Measurements from ENCODE around the gene OSBPL10.

The OSBPL10 gene

DNA sequence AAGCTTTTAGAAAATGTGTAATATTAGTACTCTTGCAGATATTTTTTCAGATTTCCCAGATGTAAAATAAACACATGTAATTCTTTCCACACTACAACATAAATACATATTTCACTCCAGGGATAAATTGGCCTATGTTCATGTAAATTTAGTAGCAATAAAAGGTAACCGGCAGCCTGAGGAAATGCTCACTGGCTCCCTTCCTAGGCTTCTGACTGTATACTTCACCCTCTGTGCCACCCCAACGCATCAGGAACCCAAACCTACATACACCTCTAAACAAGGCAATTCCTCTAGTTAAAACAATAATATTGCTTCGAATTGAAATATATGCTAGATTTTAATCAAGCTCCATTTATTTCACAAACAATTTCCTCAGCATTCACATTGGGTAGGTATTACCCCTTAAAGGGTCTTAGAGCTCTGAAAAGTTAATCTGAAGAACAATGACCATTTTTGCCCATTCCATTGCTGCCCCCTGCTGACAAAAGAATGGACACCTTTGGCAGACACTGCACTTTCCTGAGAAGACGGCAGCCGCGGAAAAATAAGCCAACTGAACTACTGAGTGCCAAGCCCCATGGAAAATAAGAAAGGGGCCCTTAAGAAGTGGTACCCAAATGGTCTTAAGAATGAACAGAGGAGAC, 212.5 kb downstream of the OSBPL10 start:
- peak in 38 of 42 donors; percentile 9 to 83 (median 54) for DNase-seq
- intact Hi-C loops (cut with DNase I): loop anchor here (10.0 kb wide), 1 partner anchor 214 kb away; no protein-coding TSS in a partner anchor

DNA sequence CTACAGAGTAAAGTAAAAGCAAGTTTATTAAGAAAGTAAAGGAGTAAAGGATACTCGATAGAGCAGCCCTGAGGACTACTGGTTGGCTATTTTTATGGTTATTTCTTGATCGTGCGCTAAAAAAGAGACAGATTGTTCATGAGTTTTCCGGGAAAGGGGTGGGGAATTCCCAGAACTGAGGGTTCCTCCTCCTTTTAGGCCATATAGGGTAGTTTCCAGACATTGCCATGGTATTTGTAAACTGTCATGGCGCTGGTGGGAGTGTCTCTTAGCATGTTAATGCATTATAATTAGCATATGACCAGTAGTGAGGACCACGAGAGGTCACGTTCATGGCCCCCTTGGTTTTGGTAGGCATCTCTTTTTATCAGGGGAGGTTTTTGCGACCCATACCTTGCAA, 213.1 kb downstream of the OSBPL10 start:
- intact Hi-C loops (cut with DNase I): loop anchor here (10.0 kb wide), 1 partner anchor 213 kb away; no protein-coding TSS in a partner anchor

DNA sequence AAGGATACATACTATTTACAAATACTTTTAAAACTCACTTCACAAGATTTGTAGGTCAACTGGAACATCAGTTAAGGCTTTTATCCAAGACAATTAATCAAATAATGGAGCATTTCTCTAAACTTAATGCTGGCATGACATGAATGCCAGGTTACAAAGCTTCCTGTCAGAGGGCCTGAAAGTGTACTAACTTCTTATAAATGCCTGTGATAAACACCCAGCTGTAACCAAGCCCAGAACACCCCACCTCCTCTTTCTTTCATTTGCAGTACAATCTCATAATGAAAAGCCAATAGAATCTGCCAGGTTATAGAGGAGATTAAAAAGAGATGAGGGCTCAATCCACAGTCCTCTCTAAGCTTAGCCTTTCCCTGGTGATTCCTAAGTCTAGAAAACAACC, 214.4 kb downstream of the OSBPL10 start:
- no peak for DNase-seq
- intact Hi-C loops (cut with DNase I): loop anchor here (10.0 kb wide), 1 partner anchor 212 kb away; no protein-coding TSS in a partner anchor

More for the DNA sequence above, 213.1 kb downstream of the OSBPL10 start:
- DNase-seq: no peak

DNA sequence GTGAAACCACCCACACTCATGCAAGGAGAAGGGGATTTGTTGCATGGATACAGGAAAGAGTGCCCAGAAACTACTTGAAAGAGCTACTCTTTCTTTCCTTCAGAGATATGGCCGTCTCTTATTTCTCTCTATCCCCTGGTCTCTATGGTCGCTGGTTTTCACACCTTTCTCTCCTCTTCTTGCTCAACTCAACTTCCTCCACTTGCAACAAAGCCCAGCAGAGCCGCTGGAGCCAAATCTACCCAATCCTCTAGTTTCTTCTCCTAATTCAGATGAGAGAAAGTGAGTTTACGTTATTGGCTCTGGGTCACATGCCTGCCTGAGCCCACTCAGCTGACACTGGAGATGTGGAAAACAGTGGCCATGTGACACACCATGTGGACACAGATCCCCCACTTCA, 215.2 kb downstream of the OSBPL10 start:
- intact Hi-C loops (cut with DNase I): loop anchor here (10.0 kb wide), 1 partner anchor 211 kb away; no protein-coding TSS in a partner anchor
- no peak for DNase-seq

DNA sequence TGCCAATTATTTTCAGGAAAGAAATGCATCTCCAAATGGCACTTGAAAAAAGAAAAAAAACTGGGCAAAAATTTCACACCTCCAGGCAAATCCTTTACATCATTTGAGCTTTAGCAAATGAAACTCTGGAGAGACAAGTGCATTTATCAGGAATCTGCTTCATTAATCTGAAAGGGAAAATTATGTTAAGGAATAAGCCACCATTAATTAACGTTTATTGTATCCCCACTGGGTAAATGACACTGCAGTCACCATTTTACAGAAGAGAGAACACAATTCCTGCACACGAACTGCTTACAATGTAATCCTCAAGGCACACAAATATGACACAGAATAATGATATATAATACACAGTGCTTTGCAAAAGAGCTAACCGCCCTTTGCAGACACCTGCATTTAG, 217.3 kb downstream of the OSBPL10 start:
- no peak for DNase-seq
- intact Hi-C loops (cut with DNase I): loop anchor here (10.0 kb wide), 1 partner anchor 209 kb away; no protein-coding TSS in a partner anchor

DNA sequence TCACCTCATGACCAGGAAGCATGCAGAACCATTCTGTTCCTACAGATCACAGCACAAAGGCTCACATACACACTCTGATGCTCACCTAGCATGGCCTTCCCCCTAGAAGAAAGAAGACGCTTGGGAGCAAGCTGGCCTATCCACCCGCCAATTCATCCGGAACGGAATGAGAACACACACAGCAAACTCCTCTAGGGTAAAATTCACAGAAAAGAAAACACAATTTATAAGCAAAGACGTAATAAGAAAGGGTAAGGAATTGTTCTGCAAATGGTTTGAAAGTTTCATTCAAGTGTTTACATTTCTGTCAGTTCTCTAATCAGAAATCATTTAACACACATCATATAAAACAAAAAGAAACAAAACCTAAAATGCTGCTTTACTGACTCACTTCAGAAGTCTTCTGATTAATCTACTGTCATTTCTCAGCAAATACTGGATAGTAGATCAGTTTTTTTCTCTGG, 218.1 kb downstream of the OSBPL10 start:
- intact Hi-C loops (cut with DNase I): loop anchor here (10.0 kb wide), 1 partner anchor 208 kb away; no protein-coding TSS in a partner anchor

DNA sequence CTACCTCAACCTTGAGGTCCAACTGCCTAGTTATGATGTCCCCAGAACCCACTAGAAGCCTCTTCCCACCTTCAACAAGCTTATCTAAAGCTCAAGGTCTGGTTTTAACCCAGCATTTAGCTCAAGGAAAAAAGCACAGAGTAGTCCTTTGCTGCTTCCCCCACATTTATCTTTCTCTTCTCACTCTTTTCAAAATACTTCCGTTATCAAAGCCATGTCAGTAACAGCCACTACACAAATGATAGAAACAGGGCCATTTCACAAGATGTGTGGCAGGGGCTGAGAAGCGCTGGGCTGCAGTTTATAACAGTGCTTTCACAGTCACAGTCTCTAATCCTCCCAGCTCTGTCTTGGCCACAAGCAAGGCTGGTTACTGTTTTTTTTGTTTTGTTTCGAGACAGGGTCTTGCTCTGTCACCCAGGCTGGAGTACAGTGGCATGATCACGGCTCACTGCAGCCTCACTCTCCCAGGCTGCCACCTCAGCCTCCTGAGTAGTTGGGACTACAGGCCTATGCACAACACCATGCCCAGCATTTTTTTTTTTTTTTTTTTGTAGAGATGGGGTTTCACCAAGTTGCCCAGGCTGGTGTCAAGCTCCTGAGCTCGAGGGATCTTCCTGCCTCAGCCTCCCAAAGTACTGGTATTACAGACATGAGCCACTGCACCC, 218.8 kb downstream of the OSBPL10 start:
- DNase-seq: no peak
- intact Hi-C loops (cut with DNase I): loop anchor here (10.0 kb wide), 1 partner anchor 207 kb away; no protein-coding TSS in a partner anchor

More for the DNA sequence above, 218.1 kb downstream of the OSBPL10 start:
- DNase-seq: no peak

DNA sequence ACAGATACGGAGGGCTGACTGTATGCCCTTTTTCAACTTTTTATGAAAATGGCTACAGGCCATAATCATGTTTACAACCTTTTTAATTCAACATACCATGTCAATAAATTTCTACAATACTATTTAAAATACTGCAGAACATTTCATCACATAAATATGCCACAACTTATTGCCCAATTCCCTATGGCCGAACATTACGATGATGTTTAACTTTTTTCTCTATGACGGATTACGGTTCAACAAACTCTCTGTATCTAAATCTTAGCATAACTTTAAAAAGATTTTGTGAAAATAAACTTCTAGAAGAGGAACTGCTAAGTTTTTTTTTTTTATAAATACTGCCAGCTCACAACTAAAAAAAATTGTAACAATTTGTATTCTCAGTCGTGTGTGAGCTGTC, 220.4 kb downstream of the OSBPL10 start:
- DNase-seq: no peak
- intact Hi-C loops (cut with DNase I): loop anchor here (10.0 kb wide), 1 partner anchor 206 kb away; no protein-coding TSS in a partner anchor

DNA sequence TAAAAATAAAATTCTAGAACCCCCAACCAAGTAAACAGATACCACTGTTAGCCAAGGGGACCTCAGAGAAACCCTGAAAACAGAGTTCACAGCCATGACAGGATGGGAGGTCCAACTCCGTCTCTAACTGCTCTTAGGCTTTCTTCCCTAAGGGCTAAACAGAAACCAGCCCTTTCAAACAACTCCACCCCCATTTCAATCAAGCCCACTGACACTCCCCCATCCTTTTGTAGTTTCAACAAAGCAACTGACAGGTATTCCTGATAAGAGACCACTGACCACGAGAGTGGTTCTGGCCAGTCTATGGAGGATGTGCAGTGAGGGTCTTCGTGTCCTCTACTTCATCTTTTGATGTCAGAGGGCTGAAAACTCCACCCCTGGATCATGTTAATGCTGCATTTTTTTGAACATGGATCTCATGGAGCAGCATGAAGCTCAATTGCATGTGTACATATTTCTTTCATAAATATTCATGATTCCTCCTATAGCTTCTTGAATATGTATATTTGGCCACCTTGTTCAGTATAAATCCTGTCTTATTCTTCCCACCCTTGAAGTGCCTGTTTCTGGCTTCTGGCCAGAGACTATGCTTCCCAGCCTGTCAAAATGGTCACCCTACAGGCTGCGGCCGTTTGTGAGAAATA, 222.6 kb downstream of the OSBPL10 start:
- intact Hi-C loops (cut with DNase I): no loop called here
- DNase-seq: no peak

DNA sequence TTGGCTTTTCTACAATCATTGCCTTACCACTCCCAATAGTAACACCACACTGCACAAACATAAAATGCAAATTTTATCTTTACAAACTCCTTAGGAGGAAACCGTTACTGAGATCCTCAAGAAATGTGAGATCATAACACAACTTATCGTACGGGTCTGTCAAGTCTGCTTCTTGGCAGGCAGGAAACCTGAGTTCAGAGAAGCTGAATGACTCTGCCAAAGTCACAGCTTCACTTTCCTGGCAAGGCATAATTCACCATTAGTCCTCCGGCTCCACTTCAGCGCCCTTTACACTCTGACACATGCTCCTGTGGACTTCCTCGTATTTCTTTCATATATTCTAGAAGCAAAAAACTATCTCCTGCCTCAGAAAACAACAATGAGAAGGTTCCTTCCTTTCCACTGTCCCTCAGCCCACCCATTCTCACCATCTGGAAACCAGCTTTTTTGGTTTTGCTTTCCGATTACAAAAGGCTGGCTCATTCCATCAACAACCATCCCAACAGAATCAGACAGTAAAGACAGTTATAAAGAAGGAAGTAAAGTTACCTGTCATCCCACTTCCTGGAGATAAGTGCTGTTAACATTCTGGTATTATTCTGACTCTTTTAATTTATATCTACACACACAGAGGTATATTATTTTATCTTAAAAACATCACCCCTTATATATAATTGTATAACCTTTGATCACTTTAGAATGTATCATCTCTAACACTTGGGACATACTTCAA, 225.0 kb downstream of the OSBPL10 start:
- intact Hi-C loops (cut with DNase I): no loop called here
- no peak for DNase-seq

DNA sequence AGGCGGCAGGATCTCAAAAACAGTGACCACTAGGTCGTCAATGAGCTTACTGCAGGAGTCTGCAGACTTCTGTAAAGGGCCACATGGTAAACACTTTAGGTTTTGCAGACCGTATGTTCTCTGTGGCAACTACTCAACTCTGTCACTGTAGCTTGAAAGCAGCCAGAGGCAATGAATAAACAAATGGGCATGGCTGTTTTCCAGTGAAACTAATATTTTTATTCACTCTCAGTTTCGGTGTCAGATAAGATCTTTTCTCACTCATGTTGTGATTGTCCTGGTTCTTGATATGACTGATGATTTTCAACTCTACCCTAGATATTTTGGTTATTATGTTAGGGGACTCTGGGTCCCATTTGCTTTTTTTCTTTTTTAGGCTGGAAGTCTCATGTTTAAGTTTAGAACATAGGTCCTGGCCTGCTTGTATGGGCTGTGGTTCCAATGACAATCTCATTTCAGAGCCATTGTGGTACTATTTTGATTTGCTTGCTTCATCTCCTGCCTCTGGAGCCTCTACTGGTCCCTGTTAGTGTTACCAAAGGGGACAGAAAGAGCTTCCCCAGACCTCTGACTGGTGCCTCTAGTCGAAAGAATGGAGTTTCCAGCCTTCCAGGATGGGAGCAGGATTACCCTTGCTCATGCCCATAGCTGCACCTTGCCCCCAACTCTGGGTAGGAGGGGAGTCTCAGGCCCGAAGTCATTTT, 226.3 kb downstream of the OSBPL10 start:
- intact Hi-C loops (cut with DNase I): no loop called here

DNA sequence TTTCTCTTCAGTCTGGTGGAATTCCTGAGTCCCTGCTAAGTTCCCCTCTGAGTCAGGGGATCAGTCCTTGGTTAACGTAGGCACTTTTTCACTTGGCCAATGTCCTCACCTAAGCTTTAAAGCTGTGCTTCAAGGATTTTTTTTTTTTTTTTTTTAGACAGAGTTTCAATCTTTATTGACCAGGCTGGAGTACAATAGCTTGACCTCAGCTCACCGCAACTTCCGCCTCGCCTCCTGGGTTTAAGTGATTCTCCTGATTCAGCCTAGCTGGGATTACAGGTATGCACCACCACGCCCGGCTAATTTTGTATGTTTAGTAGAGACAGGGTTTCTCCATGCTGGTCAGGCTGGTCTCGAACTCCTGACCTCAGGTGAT, 228.0 kb downstream of the OSBPL10 start:
- no peak for DNase-seq
- intact Hi-C loops (cut with DNase I): no loop called here

More for the DNA sequence above, 226.3 kb downstream of the OSBPL10 start:
- DNase-seq: no peak

DNA sequence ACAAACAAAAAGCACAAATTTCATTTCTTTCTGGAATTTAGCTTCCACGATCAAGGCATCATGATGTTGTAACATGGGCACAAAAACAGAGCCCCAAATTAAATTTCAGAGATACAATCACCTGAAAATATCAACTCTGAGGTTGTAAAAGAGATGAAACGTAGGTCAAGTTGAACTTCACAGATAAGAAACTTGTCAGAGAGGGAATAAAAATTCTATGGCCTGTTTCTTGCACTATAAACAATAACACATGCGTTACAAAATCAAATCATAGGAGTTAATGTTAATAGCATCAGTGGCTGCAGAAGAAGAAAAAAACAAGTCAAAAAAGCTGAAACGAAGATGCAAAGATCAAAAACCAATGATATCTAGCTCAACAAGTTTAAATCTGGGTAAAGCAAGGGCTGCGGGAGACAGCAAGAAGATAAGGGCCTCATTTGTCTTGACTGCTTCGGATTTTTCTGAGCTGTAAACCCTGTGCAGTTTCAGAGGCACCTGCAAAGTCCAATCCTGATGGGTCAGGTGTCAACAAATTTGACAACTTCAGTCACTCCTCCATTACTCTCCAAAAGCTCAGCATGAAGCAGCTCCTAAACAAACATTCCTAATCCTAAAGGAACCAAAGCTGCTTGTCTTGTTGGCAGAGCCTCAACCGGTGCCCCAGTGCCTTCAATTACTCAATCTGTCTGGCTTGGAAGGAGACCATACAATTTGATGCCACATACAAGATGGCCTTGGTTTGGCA, 228.6 kb downstream of the OSBPL10 start:
- intact Hi-C loops (cut with DNase I): no loop called here

DNA sequence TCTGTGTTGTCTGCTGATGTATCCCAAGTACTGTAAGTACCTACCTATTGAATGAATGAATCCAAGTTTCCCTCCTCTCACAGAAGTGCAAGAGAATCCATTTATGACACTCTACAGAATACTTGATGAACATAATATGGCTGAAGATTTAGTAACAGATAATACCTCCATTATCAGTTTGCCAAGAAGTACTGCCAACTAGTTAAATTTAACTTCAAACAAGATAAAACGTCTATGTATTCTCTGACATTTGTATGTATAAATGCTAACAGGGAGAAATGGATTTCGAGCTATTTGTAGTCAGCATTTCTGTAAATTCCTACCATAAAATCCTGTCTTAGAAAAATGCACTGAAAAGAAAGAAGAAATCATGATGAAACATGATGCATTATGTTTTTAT, 230.7 kb downstream of the OSBPL10 start:
- DNase-seq: no peak
- intact Hi-C loops (cut with DNase I): no loop called here

More for the DNA sequence above, 228.6 kb downstream of the OSBPL10 start:
- DNase-seq: no peak

DNA sequence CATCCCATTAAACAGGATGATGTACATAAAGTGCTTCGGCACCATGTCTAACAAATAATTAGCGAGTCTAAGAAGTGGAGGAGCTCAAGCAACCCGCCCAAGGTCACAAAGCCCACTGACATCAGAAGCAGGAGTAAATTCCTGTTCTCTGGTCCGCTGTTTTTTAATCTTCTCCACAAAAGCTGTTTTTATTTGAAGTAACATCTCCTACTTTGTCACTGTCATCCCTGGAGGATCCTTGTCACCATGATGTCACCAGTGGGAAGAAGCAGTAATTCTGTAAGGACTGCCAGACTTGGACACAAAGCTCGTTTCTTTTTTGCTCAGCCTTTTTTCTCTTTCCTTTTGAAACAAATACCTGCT, 232.1 kb downstream of the OSBPL10 start:
- no peak for DNase-seq
- intact Hi-C loops (cut with DNase I): no loop called here

DNA sequence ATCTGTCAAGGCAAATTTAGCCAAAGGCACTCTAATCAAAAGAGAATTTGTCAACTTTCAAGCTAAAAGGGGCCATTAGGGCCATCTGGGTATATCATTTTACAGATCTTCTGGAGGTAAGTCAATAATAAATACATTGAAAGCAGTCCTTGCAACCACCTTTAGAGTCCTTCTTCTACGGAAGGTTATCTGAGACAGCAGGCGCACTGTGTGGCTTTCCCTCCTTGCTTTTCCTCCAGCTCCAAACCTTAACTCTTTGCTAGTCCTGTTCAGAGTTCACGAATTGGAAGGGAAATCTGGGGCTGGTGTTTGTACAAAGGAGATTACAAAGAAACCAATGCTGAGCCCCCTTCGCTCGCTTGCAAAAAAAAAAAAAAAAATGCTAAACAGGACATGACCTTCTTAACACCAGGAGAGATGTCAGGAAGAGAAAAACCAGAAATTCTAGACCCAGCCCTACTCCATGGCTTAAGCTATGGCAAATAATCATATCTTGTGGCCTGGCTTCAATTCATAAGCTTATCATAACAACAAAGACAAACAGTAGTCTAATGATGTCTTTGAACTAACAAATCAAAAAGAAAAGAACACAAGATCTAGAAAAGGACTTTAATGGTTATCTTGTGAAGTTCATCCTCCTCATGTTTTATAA, 232.7 kb downstream of the OSBPL10 start:
- intact Hi-C loops (cut with DNase I): no loop called here
- no peak for DNase-seq

DNA sequence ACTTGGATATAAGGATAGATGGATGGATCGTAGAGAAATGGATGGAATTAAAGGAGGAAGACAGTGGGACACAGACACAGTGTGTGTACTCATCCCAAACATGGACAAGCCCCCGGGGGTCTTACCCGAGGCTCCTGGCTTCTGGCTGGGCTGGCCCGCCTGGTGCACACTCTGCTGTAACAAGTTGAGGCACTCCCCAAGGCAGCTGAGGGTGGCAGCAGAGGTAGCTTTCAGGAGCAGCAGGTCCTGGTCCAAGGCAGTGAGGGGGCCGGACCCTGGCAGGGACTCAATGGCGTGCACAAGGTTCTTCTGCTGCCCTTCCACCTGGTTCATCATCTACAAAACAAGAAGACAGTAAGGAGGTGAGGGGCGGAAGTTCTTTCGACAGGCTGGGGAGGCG, 233.3 kb downstream of the OSBPL10 start:
- DNase-seq: no peak
- intact Hi-C loops (cut with DNase I): no loop called here
